H9 (cell line): ENCODE measurements around the gene TMTC2. TPM values are rescaled to one million over a fixed set of nuclear protein-coding genes. Genes with fewer than 3 reads are reported as not detected.

Source experiments
- DNase-seq: peaks from one replicate; pipeline ENCODE4 v3.0.0-alpha.2; 2017
- H2AFZ ChIP-seq: one replicate; pipeline ENCODE4 v1.6.1; 2013; ENCODE audit warnings: mild to moderate bottlenecking, low read length, control low read depth, moderate library complexity
- H2AK5ac ChIP-seq: 2 replicates; pipeline ENCODE4 v1.6.1; 2013; ENCODE audit warnings: low read length, control low read depth, mixed read lengths; ENCODE audit not compliant: insufficient read length
- H2BK120ac ChIP-seq: one replicate; pipeline ENCODE4 v1.6.1; 2013; ENCODE audit warnings: low read depth, mild to moderate bottlenecking, low read length, control low read depth, inconsistent platforms; ENCODE audit not compliant: poor library complexity, severe bottlenecking
- H2BK12ac ChIP-seq: 2 replicates; pipeline ENCODE4 v1.6.1; 2013; ENCODE audit warnings: low read length, control low read depth, mixed read lengths, low read depth; ENCODE audit not compliant: insufficient read length
- H2BK15ac ChIP-seq: 2 replicates; pipeline ENCODE4 v1.6.1; 2013; ENCODE audit warnings: low read depth, low read length, control low read depth
- H2BK20ac ChIP-seq: one replicate; pipeline ENCODE4 v1.6.1; 2013; ENCODE audit warnings: low read depth, mild to moderate bottlenecking, low read length, control low read depth, inconsistent platforms; ENCODE audit not compliant: poor library complexity, severe bottlenecking
- H2BK5ac ChIP-seq: 2 replicates; pipeline ENCODE4 v1.6.1; 2013; ENCODE audit warnings: low read length, control low read depth, mixed read lengths; ENCODE audit not compliant: insufficient read length
- H3K14ac ChIP-seq: 2 replicates; pipeline ENCODE4 v1.6.1; 2013; ENCODE audit warnings: low read length, control low read depth; ENCODE audit not compliant: insufficient read depth
- H3K18ac ChIP-seq: 2 replicates; pipeline ENCODE4 v1.6.1; 2013; ENCODE audit warnings: low read depth, mild to moderate bottlenecking, mixed read lengths, low read length, control low read depth; ENCODE audit not compliant: insufficient read length
- H3K23ac ChIP-seq: 2 replicates; pipeline ENCODE4 v1.6.1; 2013; ENCODE audit warnings: low read length, control low read depth, mixed read lengths, low read depth; ENCODE audit not compliant: insufficient read length
- H3K23me2 ChIP-seq: 2 replicates; pipeline ENCODE4 v1.6.1; 2013; ENCODE audit warnings: low read depth, mild to moderate bottlenecking, mixed read lengths, low read length, control low read depth; ENCODE audit not compliant: insufficient read length, poor library complexity, severe bottlenecking
- H3K27ac ChIP-seq: 2 replicates; pipeline ENCODE4 v1.5.1; 2013; ENCODE audit warnings: low read length, control low read depth, mixed read lengths, low read depth; ENCODE audit not compliant: insufficient read length
- H3K27me3 ChIP-seq: 2 replicates; pipeline ENCODE4 v1.6.1; 2013; ENCODE audit warnings: low read length, control low read depth, inconsistent platforms; ENCODE audit not compliant: insufficient read depth
- H3K4ac ChIP-seq: 2 replicates; pipeline ENCODE4 v1.6.1; 2013; ENCODE audit warnings: low read depth, mild to moderate bottlenecking, control low read depth, inconsistent platforms, low read length, moderate library complexity
- H3K4me1 ChIP-seq: 2 replicates; pipeline ENCODE4 v1.6.1; 2013; ENCODE audit warnings: low read length, control low read depth, inconsistent platforms; ENCODE audit not compliant: insufficient read depth
- H3K4me2 ChIP-seq: 2 replicates; pipeline ENCODE4 v1.6.1; 2013; ENCODE audit warnings: low read length, control low read depth, mixed read lengths; ENCODE audit not compliant: insufficient read length, insufficient read depth
- H3K56ac ChIP-seq: 2 replicates; pipeline ENCODE4 v1.6.1; 2013; ENCODE audit warnings: low read depth, mild to moderate bottlenecking, mixed read lengths, low read length, control low read depth; ENCODE audit not compliant: insufficient read length
- H3K79me1 ChIP-seq: 2 replicates; pipeline ENCODE4 v1.6.1; 2013; ENCODE audit warnings: low read depth, mild to moderate bottlenecking, moderate library complexity, low read length, control low read depth, inconsistent platforms; ENCODE audit not compliant: insufficient read depth, poor library complexity, severe bottlenecking
- H3K79me2 ChIP-seq: 2 replicates; pipeline ENCODE4 v1.6.1; 2013; ENCODE audit warnings: low read length, control low read depth, inconsistent platforms; ENCODE audit not compliant: insufficient read depth
- H3K9ac ChIP-seq: 2 replicates; pipeline ENCODE4 v1.6.1; 2013; ENCODE audit warnings: low read length, control low read depth, mixed read lengths; ENCODE audit not compliant: insufficient read length; ENCODE audit errors: extremely low read depth
- H3K9me3 ChIP-seq: one replicate; pipeline ENCODE4 v1.6.1; 2013; ENCODE audit warnings: low read depth, low read length, inconsistent platforms; ENCODE audit not compliant: control insufficient read depth
- H3T11ph ChIP-seq: one replicate; pipeline ENCODE4 v1.6.1; 2013; ENCODE audit warnings: mild to moderate bottlenecking, low read length, control low read depth, inconsistent platforms
- H4K20me1 ChIP-seq: one replicate; pipeline ENCODE4 v1.6.1; 2013; ENCODE audit not compliant: control insufficient read depth, insufficient read length, insufficient read depth
- H4K5ac ChIP-seq: 2 replicates; pipeline ENCODE4 v1.6.1; 2013; ENCODE audit warnings: low read depth, mild to moderate bottlenecking, mixed read lengths, low read length, control low read depth; ENCODE audit not compliant: insufficient read length
- H4K8ac ChIP-seq: replicated peaks from 2 replicates; pipeline ENCODE4 v1.6.1; 2013; ENCODE audit warnings: low read length, control low read depth, mixed read lengths, low read depth; ENCODE audit not compliant: insufficient read length
- H4K91ac ChIP-seq: 2 replicates; pipeline ENCODE4 v1.6.1; 2013; ENCODE audit warnings: low read depth, mild to moderate bottlenecking, moderate library complexity, mixed read lengths, low read length, control low read depth; ENCODE audit not compliant: insufficient read length
- H3K27ac Mint-ChIP-seq, 3 experiments: 2 replicates in 2 of 3; 3 replicates in 1 of 3; pipeline ENCODE4 v1.8.0; 2020 to 2021; ENCODE audit warnings: mixed read lengths in 3 of 3, mild to moderate bottlenecking in 1 of 3, moderate library complexity in 1 of 3
- H3K27me3 Mint-ChIP-seq: 2 replicates; pipeline ENCODE4 v1.8.0; 2021; ENCODE audit warnings: low read depth, mild to moderate bottlenecking, moderate library complexity, mixed read lengths
- H3K36me3 Mint-ChIP-seq, 3 experiments: 2 replicates in 2 of 3; 3 replicates in 1 of 3; pipeline ENCODE4 v1.8.0; 2020 to 2021; ENCODE audit warnings: low read depth in 3 of 3, mixed read lengths in 3 of 3; ENCODE audit not compliant: insufficient read depth in 1 of 3
- H3K4me1 Mint-ChIP-seq, 2 experiments: 2 replicates each; pipeline ENCODE4 v1.8.0; 2020; ENCODE audit warnings: mixed read lengths in 2 of 2
- H3K4me3 Mint-ChIP-seq, 2 experiments: 2 replicates in 1 of 2; 3 replicates in 1 of 2; pipeline ENCODE4 v1.8.0; 2020 to 2021; ENCODE audit warnings: mild to moderate bottlenecking in 2 of 2, mixed read lengths in 2 of 2, moderate library complexity in 1 of 2
- H3K9me3 Mint-ChIP-seq, 2 experiments: 2 replicates in 1 of 2; 3 replicates in 1 of 2; pipeline ENCODE4 v1.8.0; 2020; ENCODE audit warnings: mild to moderate bottlenecking in 2 of 2, mixed read lengths in 2 of 2, moderate library complexity in 1 of 2
- WGBS: extraction: QIAGEN DNeasy Blood & Tissue Kit; methylation state at CpG from one replicate; pipeline ENCODE4 v1.1.7; 2013; ENCODE audit warnings: missing lambda C conversion rate, low lambda C conversion rate, mixed read lengths; ENCODE audit not compliant: insufficient read length; ENCODE audit errors: extremely low coverage; 5-methylcytosine and 5-hydroxymethylcytosine counted together
- total RNA-seq: library from RNA; stranded (reverse); gene quantifications from 2 replicates; pipeline ENCODE4 v1.2.1, GENCODE V29; 2021
- TF ChIP-seq, protein P1 (sequence below): fragments of 200-600 bp; sonication (generic); conservative IDR thresholded peaks from 3 replicates; pipeline ENCODE4 v1.8.0; 2021; ENCODE audit warnings: antibody characterized with exemption, mild to moderate bottlenecking

TMTC2 gene
- total RNA-seq, 1 experiment from 2014 or later: 3.1 TPM

GRCh38 chr12:82950356-82950755 is 263.6 kb downstream of the TMTC2 start:
- H3T11ph ChIP-seq: no peak overlapping the region
- no peaks in the 10 kb centered on the region for H3K27me3 ChIP-seq
- no peak overlapping the region for H2AK5ac ChIP-seq
- no peak overlapping the region for H4K91ac ChIP-seq
- H3K9me3 ChIP-seq: no peaks in the 10 kb centered on the region
- no peaks in the 10 kb centered on the region for H3K36me3 Mint-ChIP-seq
- TF ChIP-seq, protein P1, sequence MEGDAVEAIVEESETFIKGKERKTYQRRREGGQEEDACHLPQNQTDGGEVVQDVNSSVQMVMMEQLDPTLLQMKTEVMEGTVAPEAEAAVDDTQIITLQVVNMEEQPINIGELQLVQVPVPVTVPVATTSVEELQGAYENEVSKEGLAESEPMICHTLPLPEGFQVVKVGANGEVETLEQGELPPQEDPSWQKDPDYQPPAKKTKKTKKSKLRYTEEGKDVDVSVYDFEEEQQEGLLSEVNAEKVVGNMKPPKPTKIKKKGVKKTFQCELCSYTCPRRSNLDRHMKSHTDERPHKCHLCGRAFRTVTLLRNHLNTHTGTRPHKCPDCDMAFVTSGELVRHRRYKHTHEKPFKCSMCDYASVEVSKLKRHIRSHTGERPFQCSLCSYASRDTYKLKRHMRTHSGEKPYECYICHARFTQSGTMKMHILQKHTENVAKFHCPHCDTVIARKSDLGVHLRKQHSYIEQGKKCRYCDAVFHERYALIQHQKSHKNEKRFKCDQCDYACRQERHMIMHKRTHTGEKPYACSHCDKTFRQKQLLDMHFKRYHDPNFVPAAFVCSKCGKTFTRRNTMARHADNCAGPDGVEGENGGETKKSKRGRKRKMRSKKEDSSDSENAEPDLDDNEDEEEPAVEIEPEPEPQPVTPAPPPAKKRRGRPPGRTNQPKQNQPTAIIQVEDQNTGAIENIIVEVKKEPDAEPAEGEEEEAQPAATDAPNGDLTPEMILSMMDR: no peak
- no peak overlapping the region for H3K4ac ChIP-seq
- no peaks in the 10 kb centered on the region for H3K79me2 ChIP-seq
- no peak overlapping the region for H2BK120ac ChIP-seq
- H3K14ac ChIP-seq: no peak overlapping the region
- H4K8ac ChIP-seq: no peak overlapping the region
- no peaks in the 10 kb centered on the region for H3K27me3 Mint-ChIP-seq
- no peak overlapping the region for H3K27ac ChIP-seq
- H3K56ac ChIP-seq: no peak overlapping the region
- H2BK5ac ChIP-seq: no peak overlapping the region
- no peaks in the 10 kb centered on the region for H3K4me1 ChIP-seq
- no peak overlapping the region for H2AFZ ChIP-seq
- no peak overlapping the region for H3K23ac ChIP-seq
- 0 out of 5 replicates have a peak, but pooled peaks cover 0 to 3% of the 10 kb centered on the region in 2 experiments for H3K9me3 Mint-ChIP-seq
- no peak overlapping the region for H2BK12ac ChIP-seq
- no peak overlapping the region for H2BK20ac ChIP-seq
- H3K4me1 Mint-ChIP-seq: no peaks in the 10 kb centered on the region
- no peak overlapping the region for H2BK15ac ChIP-seq
- no peak overlapping the region for H3K9ac ChIP-seq
- no peak overlapping the region for H4K5ac ChIP-seq
- no peaks in the 10 kb centered on the region for H4K20me1 ChIP-seq
- H3K79me1 ChIP-seq: no peaks in the 10 kb centered on the region
- no peaks in the 10 kb centered on the region for H3K23me2 ChIP-seq
- no peak overlapping the region for H3K4me2 ChIP-seq
- no peak overlapping the region for H3K27ac Mint-ChIP-seq
- H3K4me3 Mint-ChIP-seq: no peak overlapping the region
- WGBS: no CpG with 5 or more reads among the region's 2 CpGs
- no peak for DNase-seq
- no peak overlapping the region for H3K18ac ChIP-seq
